GM18517 (cell line): ENCODE measurements around the gene CDH2.

Experiments
- ATAC-seq: cut with Tn5 transposase; IDR thresholded peaks from one replicate; pipeline ENCODE4 v1.9.1; 2021; ENCODE audit warnings: mild to moderate bottlenecking, moderate library complexity; ENCODE audit not compliant: unreplicated experiment

The CDH2 gene

GRCh38 chr18:28176948-28177827, at the start of gene CDH2:
CDH2 (minus strand) TSS chr18:28177130; CDS start chr18:28177022, 108 bp downstream.
- no peak for ATAC-seq

- ATAC-seq: no peak
These were observed 35.1 kb upstream of the CDH2 start for GRCh38 chr18:28212060-28212459.

- ATAC-seq: no peak
These were observed 31.9 kb upstream of the CDH2 start for GRCh38 chr18:28208712-28209265.

DNA sequence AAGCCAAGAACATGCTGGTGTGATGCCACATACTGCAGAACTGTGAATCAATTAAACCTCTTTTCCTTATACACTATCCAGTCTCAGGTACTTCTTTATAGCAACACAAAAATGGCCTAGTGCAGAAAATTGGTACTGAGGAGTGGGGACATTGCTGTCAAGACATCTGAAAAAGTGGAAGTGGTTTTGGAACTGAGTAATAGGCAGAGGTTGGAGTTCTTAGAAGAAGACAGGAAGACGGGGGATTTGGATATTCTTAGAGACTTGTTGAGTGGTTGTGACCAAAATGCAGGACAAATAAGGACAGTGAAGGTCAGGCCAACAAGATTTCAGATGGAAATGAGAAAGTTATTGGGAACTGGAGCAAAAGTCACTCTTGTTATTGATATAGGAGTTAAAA, 31.3 kb upstream of the CDH2 start:
- no peak for ATAC-seq

DNA sequence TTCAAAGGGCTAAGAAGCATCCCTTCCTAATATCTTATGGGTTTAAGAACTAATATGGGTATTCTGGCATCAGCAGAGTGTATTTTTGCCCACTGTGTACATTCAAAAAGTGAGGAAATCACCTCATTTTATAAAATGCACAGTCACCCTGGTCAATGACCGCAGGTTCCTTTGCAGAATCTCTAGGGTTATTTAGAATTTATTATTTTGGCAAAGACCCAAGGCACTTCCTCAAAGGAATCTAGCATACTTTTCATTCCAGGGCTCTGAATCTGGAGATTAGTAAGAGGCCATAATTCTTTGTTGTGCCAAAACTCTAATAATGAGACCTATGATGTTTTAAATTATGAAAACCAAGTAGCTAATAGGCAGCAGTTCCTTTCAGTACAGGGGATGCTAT, 27.2 kb upstream of the CDH2 start:
- ATAC-seq: no peak

- no peak for ATAC-seq
These were observed 24.1 kb upstream of the CDH2 start for GRCh38 chr18:28201056-28201455.

GRCh38 chr18:28198620-28199019, 21.7 kb upstream of the CDH2 start:
- ATAC-seq: no peak

GRCh38 chr18:28193177-28193778, 16.3 kb upstream of the CDH2 start:
- no peak for ATAC-seq

DNA sequence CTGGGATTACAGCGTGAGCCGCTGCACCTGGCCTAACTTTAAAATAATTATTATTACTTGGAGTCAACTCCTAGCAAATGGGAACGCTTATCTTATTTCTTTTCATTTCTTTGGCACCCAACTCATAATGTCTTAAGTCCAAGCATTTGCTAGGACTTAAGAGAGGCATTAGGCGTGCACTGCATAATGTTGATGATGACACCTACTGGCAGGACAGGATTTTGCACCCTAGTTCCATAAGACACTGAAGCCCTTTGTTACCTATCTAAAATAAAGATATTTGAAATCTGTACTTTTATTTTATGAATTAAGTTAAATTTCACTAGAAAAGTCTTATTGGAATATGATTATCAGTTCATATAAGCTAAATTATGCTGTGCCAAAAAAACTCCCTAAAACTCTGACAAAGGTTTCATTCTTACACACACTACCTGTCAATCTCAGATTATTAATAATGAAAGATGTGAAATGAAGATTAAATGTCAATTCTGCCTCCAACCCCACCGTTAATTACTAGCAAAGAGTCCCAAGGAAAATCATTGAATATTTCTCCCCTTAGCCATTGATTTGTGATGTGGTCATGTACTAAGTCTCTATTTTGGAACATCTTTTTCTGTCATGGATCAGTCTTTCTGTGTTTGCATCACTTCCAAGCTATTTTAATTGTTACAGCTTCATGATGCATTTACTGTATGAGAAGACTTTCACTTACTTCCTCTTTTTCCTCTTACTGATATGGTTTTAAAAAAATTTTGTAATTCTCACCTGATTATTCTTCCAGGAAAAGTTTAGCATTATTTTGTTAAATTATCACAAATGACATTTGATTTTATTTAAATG, 12.7 kb upstream of the CDH2 start:
- no peak for ATAC-seq

DNA sequence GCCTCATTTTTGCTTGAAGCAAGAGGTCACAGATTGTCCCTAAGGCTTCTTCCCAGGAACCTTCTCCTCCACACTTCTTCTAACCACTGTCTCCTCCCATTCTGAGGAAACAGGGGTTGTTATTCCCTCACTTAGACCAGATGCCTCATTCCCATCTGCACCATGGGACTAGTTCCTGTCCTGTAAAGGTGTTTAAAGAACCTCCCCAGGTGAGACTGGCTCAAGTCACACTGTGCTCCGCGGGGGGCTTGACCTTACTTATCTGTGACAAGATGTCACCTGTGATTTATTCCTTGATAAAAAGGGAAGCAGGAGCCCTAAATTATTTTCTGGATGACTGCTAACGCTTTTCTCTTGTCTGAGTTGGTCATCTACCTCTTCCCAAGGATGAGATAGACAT, 8.2 kb upstream of the CDH2 start:
- no peak for ATAC-seq

GRCh38 chr18:28183418-28184078, 6.6 kb upstream of the CDH2 start:
- no peak for ATAC-seq

DNA sequence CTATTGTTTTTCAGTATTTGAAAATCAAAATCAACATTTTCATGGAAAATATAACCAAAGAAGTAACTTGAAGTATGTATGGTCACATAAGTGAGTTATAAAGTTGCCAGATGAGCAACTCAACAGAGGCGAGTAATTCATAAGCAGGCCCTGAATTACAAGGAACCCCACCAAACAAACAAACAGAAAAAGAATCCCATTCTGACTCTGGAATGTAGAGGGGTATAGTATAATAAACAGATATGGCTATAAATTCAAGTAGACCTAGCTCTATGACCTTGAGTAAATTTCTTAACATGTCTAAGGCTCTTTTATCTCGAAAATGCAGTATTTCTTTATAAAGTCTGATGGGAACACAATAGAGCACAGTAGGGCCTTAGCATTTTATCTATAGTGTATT, 4.7 kb upstream of the CDH2 start:
- ATAC-seq: no peak

DNA sequence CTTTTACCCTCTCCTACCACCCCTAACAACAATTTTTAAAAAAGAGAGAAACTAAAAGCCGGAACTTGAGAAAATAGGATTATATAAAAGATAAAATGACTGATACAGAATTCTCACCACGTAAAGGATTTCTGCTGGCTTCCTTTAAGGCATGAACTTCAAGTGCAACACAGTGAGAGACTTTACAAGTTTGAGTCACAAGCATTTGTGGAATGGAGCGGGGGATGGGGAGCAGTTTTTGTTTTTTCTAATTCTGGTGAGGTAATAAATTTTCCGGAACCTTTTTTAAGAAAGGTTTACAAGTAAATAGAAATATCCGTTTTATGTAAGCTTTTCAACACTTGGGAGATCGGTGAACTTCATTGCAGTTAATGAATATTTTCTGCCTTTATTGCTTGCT, 1.8 kb upstream of the CDH2 start:
- ATAC-seq: no peak

- ATAC-seq: no peak
These were observed 1.1 kb upstream of the CDH2 start for GRCh38 chr18:28177828-28178635.

GRCh38 chr18:28176698-28176947, 307 bp downstream of the CDH2 start:
- ATAC-seq: no peak

- ATAC-seq: no peak
These were observed 816 bp downstream of the CDH2 start for GRCh38 chr18:28175930-28176697.

DNA sequence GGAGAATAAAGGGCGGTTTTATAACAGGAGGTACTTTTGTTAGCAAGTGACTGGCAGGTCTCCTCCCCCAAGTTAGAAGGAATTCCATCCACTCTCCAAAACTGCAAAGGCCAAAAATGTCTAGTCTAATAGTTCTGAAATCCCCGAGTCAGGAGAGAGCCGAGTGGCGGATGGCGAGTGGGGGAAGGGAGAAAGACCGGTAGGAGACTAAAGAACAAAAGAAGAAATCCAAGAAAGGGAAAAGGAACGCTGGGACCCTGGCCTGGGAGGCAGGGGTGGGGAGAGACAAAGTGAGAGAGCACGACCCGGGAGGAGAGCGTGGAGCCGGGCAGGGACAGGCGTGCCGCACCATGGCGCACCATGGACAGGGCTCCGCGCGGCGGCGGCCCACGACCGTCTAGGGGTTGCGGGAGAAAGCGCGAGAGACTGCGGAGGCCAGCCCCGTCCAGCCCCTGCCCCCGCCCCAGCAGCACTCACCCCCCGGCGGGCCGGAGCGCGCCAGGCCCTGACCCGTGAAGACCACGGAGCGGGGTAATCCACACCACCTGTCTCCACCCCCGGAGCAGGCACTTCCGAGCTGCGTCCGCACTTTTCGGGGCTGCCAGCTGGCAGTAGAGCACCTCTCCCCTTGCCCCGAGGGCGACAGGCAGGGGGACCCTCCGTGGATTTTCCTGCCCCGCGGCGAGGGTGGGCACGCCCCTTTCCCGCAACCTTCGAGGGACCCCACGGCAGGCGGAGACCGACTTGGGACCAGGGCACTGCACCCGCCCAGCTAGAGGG, 1.6 kb downstream of the CDH2 start:
- no peak for ATAC-seq

- ATAC-seq: no peak
These were observed 2.6 kb downstream of the CDH2 start for GRCh38 chr18:28174181-28174905.
